Osteoblast (primary cell): ENCODE measurements around the gene CEP63. TPM values are rescaled to one million over a fixed set of nuclear protein-coding genes. Genes with fewer than 3 reads are reported as not detected.

Source experiments
- DNase-seq: peaks from one replicate; pipeline ENCODE4 v3.0.0; 2011; ENCODE audit warnings: low spot score, mixed read lengths; ENCODE audit not compliant: insufficient read length; ENCODE audit errors: missing footprints
- H2AFZ ChIP-seq: 2 replicates; pipeline ENCODE4 v1.6.0; 2011; ENCODE audit warnings: mild to moderate bottlenecking, low read length
- H3K27ac ChIP-seq: 2 replicates; pipeline ENCODE4 v1.5.1; 2011; ENCODE audit warnings: mild to moderate bottlenecking, low read depth, low read length, moderate library complexity
- H3K27me3 ChIP-seq: 2 replicates; pipeline ENCODE4 v1.6.0; 2012; ENCODE audit warnings: mild to moderate bottlenecking, control low read depth, inconsistent platforms, low read length, moderate library complexity; ENCODE audit not compliant: insufficient read depth
- H3K36me3 ChIP-seq: 2 replicates; pipeline ENCODE4 v1.5.1; 2011; ENCODE audit warnings: mild to moderate bottlenecking, low read length, control low read depth, moderate library complexity; ENCODE audit not compliant: insufficient read depth
- H3K4me1 ChIP-seq: 2 replicates; pipeline ENCODE4 v1.5.1; 2011; ENCODE audit warnings: mild to moderate bottlenecking, low read length, control low read depth, moderate library complexity; ENCODE audit not compliant: insufficient read depth
- H3K4me2 ChIP-seq: 2 replicates; pipeline ENCODE4 v1.6.0; 2011; ENCODE audit warnings: mild to moderate bottlenecking, low read length; ENCODE audit not compliant: insufficient read depth
- H3K4me3 ChIP-seq: fragments of 200-600 bp; sonication (generic); 3 replicates; pipeline ENCODE4 v1.5.1; 2012; ENCODE audit warnings: mild to moderate bottlenecking, low read length, inconsistent platforms; ENCODE audit not compliant: insufficient read depth
- H3K79me2 ChIP-seq: 2 replicates; pipeline ENCODE4 v1.6.0; 2012; ENCODE audit warnings: mild to moderate bottlenecking, low read length, control low read depth, inconsistent platforms; ENCODE audit not compliant: insufficient read depth
- H3K9me3 ChIP-seq: 2 replicates; pipeline ENCODE4 v1.5.1; 2011; ENCODE audit warnings: low read depth, low read length, control low read depth
- H4K20me1 ChIP-seq: 2 replicates; pipeline ENCODE4 v1.6.0; 2012; ENCODE audit warnings: mild to moderate bottlenecking, low read length, control low read depth; ENCODE audit not compliant: insufficient read depth
- CTCF ChIP-seq: IDR thresholded peaks from 2 replicates; pipeline ENCODE4 v1.5.1; 2011; ENCODE audit warnings: mild to moderate bottlenecking, low read depth, low read length, moderate library complexity; ENCODE audit errors: extremely low read depth
- total RNA-seq: library from RNA; depleted of rRNA; stranded (reverse); fragments of >200 nt; gene quantifications from 2 replicates; pipeline ENCODE4 v1.2.3, GENCODE V29; 2012

The CEP63 gene
- total RNA-seq, 1 donor: 15.9 TPM

- no peak for TF ChIP-seq CTCF
- no peak for DNase-seq
- Histone ChIP-seq H3K4me2 (no peak overlapping the region), H3K27ac (no peak overlapping the region), H3K9me3 (no peaks in the 10 kb centered on the region), H3K4me3 (no peak overlapping the region), H3K36me3 (no peaks in the 10 kb centered on the region), H2AFZ (no peak overlapping the region), H4K20me1 (no peaks in the 10 kb centered on the region), H3K4me1 (peaks cover 5% of the 10 kb centered on the region), H3K79me2 (no peaks in the 10 kb centered on the region), H3K27me3 (no peaks in the 10 kb centered on the region)
Measured at GRCh38 chr3:134605556-134605955, 119.7 kb downstream of the CEP63 start.

- H3K4me3 ChIP-seq: no peak overlapping the region
- no peak for DNase-seq
- H3K27me3 ChIP-seq: no peaks in the 10 kb centered on the region
- no peak overlapping the region for H2AFZ ChIP-seq
- no peaks in the 10 kb centered on the region for H3K9me3 ChIP-seq
- H3K36me3 ChIP-seq: no peaks in the 10 kb centered on the region
- no peak for TF ChIP-seq CTCF
- H3K79me2 ChIP-seq: no peaks in the 10 kb centered on the region
- H3K4me2 ChIP-seq: no peak overlapping the region
- no peaks in the 10 kb centered on the region for H4K20me1 ChIP-seq
- no peak overlapping the region for H3K27ac ChIP-seq
- peaks cover 5% of the 10 kb centered on the region for H3K4me1 ChIP-seq
Measured at GRCh38 chr3:134606033-134607025, 120.5 kb downstream of the CEP63 start.

GRCh38 chr3:134607054-134608022, 121.5 kb downstream of the CEP63 start:
- Histone ChIP-seq H3K4me1 (peaks cover 5% of the 10 kb centered on the region), H3K27me3 (no peaks in the 10 kb centered on the region), H3K36me3 (no peaks in the 10 kb centered on the region), H3K79me2 (no peaks in the 10 kb centered on the region), H3K4me2 (no peak overlapping the region), H4K20me1 (no peaks in the 10 kb centered on the region), H3K4me3 (no peak overlapping the region), H3K9me3 (no peaks in the 10 kb centered on the region), H2AFZ (no peak overlapping the region), H3K27ac (no peak overlapping the region)
- TF ChIP-seq CTCF: no peak
- no peak for DNase-seq
